Mucosa of gallbladder (tissue), 1 donor: ENCODE data around the gene ZSCAN31. TPM values are rescaled to one million over a fixed set of nuclear protein-coding genes. Genes with fewer than 3 reads are reported as not detected.
A peak's percentile ranks its signal among the peaks of the same experiment; 100 is the strongest.
"Not testable (repeated sequence)": the region's sequence is repeated elsewhere in the genome, so short reads cannot be mapped to it uniquely, and the experiment has no call there.

Experiments
- DNase-seq: peaks from one replicate; pipeline ENCODE4 v3.0.0-alpha.2; 2020; ENCODE audit warnings: low spot score
- total RNA-seq: library from RNA; stranded (reverse); gene quantifications from one replicate; pipeline ENCODE4 v1.2.1, GENCODE V29; 2021
- donor health status: DM: no; HTN: no; CAD: no.

The ZSCAN31 gene
- total RNA-seq, 1 donor from 2014 or later = 38.4 TPM

DNA sequence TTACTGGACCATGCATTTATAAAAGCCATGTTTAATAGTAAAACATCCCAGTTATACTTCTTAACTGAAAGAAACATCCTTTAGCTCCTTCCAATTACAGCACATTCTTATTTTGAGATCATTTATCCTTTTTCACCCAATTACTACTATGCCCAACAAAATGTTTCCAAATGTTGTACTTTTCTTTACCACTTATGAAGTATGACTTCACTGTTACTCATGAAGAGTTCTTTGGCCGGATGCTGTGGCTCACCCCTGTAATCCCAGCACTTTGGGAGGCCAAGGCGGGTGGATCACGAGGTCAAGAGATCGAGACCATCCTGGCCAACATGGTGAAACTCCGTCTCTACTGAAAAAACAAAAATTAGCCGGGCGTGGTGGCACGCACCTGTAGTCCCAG is 18.1 kb downstream of the ZSCAN31 start:
- not testable (repeated sequence) for DNase-seq

DNA sequence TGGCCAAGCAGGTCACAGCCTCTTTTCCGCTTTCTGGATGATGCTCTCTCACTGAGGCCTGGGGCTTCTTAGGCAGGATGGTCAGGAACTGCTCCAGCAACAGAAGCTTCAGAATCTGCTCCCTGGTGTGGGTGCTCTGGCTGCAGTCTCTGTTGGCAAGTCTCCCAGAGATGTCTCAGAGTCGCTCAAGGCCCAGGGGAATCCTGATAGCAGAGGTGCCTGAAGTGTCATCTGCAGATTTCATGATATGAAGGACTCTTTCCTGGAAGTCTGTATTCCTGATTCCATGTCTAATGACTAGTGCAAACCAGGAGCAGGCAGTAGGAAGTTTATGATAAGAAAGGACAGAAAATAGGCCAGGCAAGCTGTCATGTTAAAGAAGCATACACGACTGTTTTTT is 20.3 kb downstream of the ZSCAN31 start:
- DNase-seq = no peak

DNA sequence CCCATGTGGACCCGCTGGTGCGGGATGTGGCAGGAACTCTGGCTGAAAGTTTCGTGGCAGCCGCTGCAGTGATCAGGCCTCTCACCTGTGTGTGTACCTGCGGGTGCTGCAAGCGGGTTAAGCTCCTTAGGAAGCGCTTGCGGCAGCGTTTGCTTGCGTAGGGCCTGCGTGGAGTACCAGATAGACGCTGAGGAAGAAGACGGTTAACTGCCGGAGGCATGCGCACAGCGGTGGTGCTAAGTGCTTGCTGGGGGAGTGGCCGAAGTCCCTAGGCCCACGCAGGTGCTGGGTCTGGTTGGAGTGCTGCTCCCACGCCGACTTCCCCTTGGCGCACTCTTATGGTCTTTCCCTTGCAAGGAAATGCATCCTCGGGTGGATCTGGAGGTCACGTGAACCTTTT is 23.0 kb downstream of the ZSCAN31 start:
- no peak for DNase-seq

DNA sequence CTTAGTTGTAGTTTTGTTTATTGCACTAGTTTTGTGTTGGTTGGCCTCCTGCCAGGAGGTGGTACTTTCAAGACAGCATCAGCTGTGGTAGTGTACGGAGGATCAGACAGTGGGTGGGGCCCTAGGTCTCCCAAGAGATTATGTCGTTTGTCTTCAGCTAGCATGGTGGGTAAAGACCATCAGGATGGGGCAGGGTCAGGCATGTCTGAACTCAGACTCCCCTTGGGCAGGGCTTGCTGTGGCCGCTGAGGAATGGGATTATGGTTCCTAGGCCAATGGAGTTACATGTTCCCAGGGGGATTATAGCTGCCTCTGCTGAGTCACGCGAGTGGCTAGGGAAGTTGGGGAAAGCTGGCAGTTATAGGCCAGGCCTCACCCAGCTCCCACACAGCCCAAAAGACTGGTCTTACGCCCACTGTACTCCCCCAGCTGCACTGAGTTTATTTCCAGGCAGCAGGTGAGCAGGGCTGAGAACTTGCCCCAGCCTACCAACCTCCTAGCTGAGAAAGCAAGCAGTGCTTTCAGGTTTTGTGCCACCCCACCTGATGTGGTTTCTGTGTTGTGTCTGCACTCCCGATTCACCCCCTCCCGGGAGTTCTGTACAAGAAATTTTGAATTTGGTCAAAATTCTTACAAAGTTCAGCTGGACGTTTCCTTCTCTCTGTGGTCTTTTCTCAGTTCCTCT is 24.7 kb downstream of the ZSCAN31 start:
- no peak for DNase-seq

DNA sequence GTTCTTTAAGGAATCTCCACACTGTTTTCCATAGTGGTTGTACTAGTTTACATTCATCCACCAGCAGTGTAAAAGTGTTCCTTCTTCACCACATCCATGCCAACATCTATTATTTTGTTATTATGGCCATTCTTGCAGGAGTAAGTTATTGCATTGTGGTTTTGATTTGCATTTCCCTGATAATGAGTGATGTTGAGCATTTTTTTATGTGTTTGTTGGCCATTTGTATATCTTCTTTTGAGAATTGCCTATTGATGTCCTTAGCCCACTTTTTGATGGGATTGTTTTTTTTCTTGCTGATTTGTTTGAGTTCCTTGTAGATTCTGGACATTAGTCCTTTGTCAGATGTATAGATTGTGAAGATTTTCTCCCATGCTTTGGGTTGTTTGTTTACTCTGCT is 29.6 kb downstream of the ZSCAN31 start:
- DNase-seq = not testable (repeated sequence)

DNA sequence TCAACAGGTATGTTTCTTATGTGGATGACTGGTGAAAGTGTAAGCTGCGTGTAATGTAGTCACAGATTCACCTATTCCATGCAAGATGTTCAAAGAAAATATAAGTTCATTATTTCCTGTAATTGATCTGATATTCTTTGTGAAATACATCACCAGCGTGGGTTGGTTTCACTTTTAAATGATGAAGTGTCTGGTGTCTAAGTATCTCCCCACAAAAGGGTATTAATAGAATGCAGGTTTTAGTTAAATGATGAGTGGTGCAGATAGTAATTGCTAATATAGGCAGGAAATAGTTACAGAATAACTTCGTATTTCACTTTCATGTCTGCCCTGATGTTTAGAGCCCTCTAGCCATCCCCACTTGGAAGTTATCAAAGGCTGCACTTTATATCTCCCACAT is 32.4 kb downstream of the ZSCAN31 start:
- no peak for DNase-seq

DNA sequence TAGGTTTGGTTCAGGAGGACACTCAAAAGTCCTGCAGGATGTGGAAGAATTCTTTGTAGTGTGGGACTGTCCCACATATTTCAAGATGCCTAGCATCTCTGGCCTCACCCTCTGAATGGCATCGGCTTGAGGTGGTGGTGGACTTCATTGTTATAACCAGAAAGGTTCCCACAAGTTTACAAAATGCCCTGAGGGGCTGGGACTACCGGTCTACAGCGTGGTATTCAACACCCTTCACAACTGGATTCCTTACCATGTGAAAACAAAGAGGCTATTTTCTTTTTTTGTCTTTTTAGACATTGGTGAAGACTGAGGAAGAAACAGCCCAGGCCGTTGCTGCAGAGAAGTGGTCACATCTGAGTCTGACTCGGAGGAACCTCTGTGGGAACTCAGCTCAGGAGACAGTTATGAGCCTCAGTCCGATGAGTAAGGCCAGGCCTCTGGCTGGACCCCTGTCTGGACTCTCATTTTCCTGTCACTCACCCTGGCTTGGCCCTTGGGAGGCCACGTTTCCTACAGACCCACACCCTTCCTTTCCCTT is 39.4 kb downstream of the ZSCAN31 start:
- no peak for DNase-seq

DNA sequence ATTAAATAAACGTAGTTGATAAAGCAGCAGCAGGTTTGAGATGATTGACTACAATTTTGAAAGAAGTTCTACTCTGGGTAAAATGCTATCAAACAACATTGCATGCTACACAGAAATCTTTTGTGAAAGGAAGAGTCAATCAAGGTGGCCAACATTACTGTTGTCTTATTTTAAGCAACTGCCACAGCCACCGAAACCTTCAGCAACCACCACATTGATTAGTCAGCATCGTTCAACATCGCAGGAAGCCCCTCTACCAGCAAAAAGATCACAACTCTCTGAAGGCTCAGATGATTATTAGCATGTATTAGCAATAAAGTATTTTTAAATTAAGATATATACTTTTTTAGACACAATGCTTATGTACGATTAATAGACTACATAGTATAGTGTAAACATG is 40.6 kb downstream of the ZSCAN31 start:
- no peak for DNase-seq

DNA sequence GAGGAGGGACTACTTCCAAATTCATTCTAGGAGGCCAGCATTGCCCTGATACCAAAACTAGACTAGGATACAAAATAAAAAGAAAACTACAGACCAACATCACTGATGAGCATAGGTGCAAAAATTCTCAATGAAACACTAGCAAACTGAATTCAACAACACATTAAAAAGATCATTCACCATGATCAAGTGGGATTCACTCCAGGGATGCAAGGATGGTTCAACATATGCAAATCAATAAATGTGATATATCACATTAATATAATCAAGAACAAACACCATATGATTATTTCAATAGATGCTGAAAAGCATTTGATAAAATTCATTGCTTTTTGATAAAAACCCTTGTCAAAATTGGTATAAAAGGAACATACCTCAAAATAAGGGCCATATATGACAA is 44.4 kb downstream of the ZSCAN31 start:
- DNase-seq = no peak

DNA sequence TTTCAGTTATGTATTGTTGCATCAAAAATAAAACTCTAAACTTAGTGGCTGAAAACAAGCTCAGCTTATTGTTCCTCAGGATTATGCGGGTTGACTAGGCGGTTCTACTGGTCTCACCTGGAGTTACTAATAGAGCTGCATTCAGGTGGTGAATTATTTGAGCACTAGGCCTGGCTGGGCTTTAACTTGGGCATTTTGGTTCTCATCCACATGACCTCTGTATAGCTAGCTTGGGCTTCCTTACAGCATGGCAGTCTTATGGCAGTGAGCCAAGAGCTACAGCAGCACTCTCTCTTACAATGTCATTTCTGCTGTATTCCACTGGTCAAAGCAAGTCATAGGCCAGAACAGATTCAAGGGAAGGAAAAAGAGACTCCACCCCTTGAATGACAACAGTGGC is 53.0 kb downstream of the ZSCAN31 start:
- DNase-seq = no peak

DNA sequence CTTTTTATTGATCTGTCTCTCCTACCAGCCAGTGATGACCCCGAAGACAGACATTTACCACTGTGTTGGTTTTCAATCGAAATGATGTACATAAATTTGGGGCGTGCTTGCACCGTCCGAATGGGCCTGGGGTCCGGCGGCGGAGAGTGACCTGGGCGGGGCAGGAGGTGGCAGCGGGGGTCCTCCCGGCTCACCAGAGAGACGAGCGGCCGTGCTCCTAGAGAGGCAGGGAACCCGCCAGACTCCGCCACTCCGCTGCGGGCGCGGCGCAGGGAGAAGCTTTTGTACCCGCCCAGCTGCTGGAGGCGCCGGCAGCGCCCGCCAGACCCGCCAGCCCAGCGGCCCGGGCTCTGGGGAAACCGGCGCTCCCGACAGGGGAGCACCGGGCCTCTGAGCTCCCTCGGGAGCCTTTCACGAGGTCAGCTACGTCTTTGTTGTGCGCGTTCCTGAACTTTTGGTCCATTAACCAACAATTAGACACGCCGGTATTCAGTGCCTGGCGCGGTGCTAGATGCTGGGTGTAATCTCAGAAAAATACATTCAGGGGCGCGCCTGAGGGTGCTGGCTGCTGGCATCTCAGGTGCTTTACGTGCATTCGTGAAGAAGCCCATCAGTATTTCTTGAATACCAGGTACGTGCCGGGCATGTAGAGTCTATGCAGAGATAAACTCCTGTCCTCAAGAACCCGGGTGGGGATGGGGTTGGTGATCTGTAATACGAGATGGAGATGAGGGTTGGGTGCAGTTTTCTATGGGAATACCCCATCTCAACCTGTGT is 54.5 kb downstream of the ZSCAN31 start, which contains the start of gene PGBD1:
Gene PGBD1 (plus strand): TSS at position 285 of the 777 bp plus-strand sequence. CDS start 2,242 bp downstream, outside the sequence.
- peak; percentile 39 for DNase-seq

DNA sequence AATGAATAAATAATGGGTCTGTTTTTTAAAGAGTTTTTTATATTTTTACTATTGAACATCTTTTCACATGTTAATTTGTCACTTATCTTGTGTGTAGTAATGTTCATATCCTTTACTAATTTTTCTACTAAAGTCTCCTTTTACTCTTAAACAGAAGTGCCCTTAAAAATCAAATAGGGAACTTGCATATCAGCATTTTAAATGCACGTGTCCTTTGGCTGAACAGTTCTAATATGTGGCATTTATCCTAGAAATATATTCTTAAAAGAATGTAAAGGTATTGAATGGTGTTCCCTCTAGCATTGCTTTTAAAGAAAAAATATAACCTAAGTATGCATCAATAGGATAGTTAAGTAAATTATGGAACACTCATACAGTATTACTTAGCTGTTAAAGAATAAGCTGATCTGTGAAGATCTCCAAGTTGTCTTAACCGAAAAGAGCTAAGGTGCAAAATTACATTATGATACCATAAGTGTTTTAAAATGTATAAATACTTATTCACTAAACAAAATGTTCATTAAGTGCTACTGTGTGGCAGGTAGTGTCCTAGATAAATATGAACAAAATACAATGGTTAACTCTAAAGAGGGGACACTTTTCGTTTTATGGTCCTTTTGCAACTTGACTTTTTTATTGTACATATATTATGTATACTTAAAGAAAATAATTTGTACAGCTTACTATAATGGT is 55.2 kb downstream of the ZSCAN31 start:
- DNase-seq = no peak

DNA sequence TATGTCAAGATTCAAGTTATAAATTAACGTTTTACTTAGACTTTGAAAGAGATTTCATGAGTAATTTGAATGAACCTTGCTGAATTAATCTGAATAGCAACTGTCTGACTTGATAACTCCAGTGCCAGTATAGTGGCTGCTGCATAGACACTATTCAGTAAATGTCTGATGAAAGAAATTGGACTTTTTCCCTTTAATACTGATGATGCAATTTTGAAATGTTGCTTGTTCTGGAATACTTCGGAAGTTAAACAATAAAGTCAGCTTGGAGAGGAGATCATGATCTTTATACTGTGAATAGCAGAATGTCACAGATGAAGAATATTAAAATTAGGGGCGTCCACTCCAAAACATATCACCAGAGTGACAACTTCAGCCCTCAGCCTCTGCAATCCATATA is 58.2 kb downstream of the ZSCAN31 start:
- no peak for DNase-seq

DNA sequence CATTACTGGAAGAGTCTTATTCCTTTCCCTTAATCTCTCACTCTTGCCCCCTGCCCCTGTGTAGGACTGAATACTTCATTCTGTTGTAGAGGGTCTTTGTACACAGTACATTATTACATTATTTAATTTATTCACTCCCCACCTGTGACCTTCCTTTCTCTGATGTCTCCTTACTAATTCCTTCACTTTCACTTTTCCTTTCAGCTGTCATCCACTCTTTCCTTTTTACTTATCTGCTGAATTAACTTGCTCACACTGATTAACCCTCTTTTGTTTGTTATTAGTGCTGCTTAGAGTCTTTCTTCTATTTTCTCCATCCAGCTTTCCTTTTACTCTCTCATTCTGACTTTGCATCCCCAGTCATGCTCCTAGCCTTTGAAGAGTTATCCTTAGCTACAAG is 61.1 kb downstream of the ZSCAN31 start:
- DNase-seq = no peak

Other genes starting within 250 kb of the ZSCAN31 start
- 5.8 TPM for gene ZSCAN16, start 211.5 kb downstream of the ZSCAN31 start, total RNA-seq
- gene ZKSCAN8, start 194.3 kb downstream of the ZSCAN31 start, total RNA-seq = 16.5 TPM
- gene ZSCAN9, start 110.9 kb downstream of the ZSCAN31 start, total RNA-seq = 10.8 TPM
- 6.4 TPM for gene ZKSCAN4, start 83.9 kb downstream of the ZSCAN31 start, total RNA-seq
- gene NKAPL, start 76.9 kb downstream of the ZSCAN31 start, total RNA-seq = 1.9 TPM
- 17.2 TPM for gene ZSCAN26, start 69.0 kb downstream of the ZSCAN31 start, total RNA-seq
- gene PGBD1, start 54.6 kb downstream of the ZSCAN31 start, total RNA-seq = 1.8 TPM
- gene ZKSCAN3, start 13.8 kb upstream of the ZSCAN31 start, total RNA-seq = 8.6 TPM
- 5.8 TPM for gene ZSCAN12, start 63.6 kb upstream of the ZSCAN31 start, total RNA-seq
- gene ZSCAN23, start 107.3 kb upstream of the ZSCAN31 start, total RNA-seq = 3.8 TPM
- not detected for gene GPX6, start 179.6 kb upstream of the ZSCAN31 start, total RNA-seq
- gene GPX5, start 189.7 kb upstream of the ZSCAN31 start, total RNA-seq = not detected